Uterus (tissue), 2 donors: ENCODE measurements around the gene LMBRD1.

ENCODE experiments used
- CTCF ChIP-seq, 4 experiments: fragments of 200-600 bp in 2 of 4; fragments of 450-650 bp in 2 of 4; sonication (generic) in 2 of 4; IDR thresholded peaks; one replicate each; pipeline ENCODE4 v1.5.1; 2016 to 2019; ENCODE audit warnings: antibody characterized with exemption in 4 of 4, mild to moderate bottlenecking in 2 of 4, moderate library complexity in 1 of 4
- POLR2A ChIP-seq, 2 donors: fragments of 450-650 bp; IDR thresholded peaks; one replicate each; pipeline ENCODE4 v1.6.1; 2016; ENCODE audit warnings: antibody characterized with exemption in 2 of 2, mild to moderate bottlenecking in 1 of 2, moderate library complexity in 1 of 2

GRCh38 chr6:69790629-69791028 lies 6.2 kb downstream of the LMBRD1 start:
- TF ChIP-seq CTCF (IDR thresholded peaks at IDR 0.05), result no peak
- TF ChIP-seq POLR2A (IDR thresholded peaks at IDR 0.05), result no peak
